GM10266 (cell line): ENCODE results near the gene MAP3K20.
"Not testable (repeated sequence)": the region's sequence is repeated elsewhere in the genome, so short reads cannot be mapped to it uniquely, and the experiment has no call there.

ENCODE experiments used
- DNase-seq: peaks from one replicate; pipeline ENCODE4 v3.0.0; 2012; ENCODE audit errors: extremely low spot score
- CTCF ChIP-seq: IDR thresholded peaks from 2 replicates; pipeline ENCODE4 v1.5.1; 2012; ENCODE audit warnings: mild to moderate bottlenecking, low read depth; ENCODE audit not compliant: control insufficient read depth, insufficient read depth; ENCODE audit errors: missing control alignments

MAP3K20 gene

GRCh38 chr2:173271825-173272224 is 196.2 kb downstream of the MAP3K20 start:
- TF ChIP-seq CTCF, result no peak
- no peak for DNase-seq

GRCh38 chr2:173272849-173273248 is 197.2 kb downstream of the MAP3K20 start:
- no peak for TF ChIP-seq CTCF

GRCh38 chr2:173278794-173279526 is 203.3 kb downstream of the MAP3K20 start:
- no peak for DNase-seq
- no peak for TF ChIP-seq CTCF

More at GRCh38 chr2:173272849-173273248, 197.2 kb downstream of the MAP3K20 start:
- no peak for DNase-seq

- DNase-seq, result no peak
- TF ChIP-seq CTCF, result no peak
Measured at GRCh38 chr2:173279527-173279868, 203.9 kb downstream of the MAP3K20 start.

- no peak for DNase-seq
- TF ChIP-seq CTCF, result no peak
Measured at GRCh38 chr2:173280853-173281252, 205.2 kb downstream of the MAP3K20 start.

GRCh38 chr2:173281898-173282297 is 206.3 kb downstream of the MAP3K20 start:
- not testable (repeated sequence) for DNase-seq

GRCh38 chr2:173282795-173283545 is 207.3 kb downstream of the MAP3K20 start:
- TF ChIP-seq CTCF, result no peak
- no peak for DNase-seq
